GM21825 (cell line): Measurements from ENCODE around the gene TSC22D4.

Source experiments
- ATAC-seq: cut with Tn5 transposase; IDR thresholded peaks from one replicate; pipeline ENCODE4 v1.9.1; 2021; ENCODE audit warnings: mild to moderate bottlenecking, moderate library complexity; ENCODE audit not compliant: unreplicated experiment

TSC22D4 gene

DNA sequence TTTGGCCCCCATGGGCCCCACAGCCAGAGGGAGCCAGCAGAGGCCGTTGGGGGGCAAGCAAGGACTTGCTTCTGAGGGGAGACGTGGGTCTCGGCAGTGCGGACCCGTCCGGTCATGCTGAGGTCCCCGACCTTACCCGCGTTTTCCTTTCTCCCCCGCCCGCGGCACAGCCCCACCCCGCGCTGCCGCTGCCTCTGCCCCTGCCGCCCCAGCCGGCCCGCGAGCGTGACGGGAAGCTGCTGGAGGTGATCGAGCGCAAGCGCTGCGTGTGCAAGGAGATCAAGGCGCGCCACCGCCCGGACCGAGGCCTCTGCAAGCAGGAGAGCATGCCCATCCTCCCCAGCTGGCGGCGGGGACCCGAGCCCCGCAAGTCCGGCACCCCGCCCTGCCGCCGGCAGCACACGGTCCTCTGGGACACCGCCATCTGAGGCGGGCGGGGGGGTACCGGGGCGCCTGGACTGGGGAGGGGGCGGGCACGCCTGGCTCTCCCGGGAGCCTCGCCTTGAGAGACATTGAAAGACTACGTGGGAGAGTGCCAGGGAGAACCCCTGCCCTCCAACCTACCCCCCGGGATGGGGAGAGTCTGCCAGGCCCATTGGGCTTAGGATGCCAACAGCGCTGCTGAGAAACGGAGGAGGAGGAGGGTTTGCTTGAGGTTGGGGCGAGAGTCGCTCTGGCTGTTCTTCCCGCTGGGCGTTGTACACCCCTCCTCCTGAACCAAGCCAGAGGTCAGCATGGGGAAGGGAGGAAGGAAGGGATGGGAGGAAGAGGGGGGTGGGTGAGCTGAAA, 14.7 kb upstream of the TSC22D4 start:
- no peak for ATAC-seq

DNA sequence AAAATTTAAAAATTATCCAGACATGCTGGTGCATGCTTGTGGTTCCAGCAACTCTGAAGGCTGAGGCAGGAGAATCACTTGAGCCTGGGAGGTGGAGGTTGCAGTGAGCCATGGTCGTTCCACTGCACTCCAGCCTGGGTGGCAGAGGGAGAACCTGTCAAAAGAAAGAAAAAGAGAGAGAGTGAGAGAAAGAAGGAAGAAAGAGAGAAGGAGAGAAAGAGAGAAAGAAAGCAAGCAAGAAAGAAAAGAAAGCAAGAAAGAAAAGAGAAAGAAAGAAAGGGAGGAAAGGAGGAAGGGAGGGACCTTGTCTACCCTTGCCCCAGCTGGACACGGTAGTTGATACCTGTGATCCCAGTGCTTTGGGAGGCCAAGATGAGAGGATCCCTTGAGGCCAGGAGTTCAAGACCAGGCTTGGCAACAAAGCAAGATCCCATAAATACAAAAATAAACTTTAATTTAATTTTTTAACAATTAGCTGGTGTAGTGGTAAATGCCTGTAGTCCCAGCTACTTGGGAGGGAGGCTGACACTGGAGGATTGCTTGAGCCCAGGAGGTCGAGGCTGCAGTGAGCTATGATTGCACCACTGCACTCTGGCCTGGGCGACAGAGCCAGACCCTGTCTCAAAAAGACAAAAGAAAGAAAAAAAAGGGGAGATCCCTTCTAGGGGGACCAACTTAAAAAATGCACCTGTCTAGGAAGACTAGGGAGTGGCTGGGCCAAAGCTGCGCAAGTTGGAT, 13.9 kb upstream of the TSC22D4 start:
- no peak for ATAC-seq

DNA sequence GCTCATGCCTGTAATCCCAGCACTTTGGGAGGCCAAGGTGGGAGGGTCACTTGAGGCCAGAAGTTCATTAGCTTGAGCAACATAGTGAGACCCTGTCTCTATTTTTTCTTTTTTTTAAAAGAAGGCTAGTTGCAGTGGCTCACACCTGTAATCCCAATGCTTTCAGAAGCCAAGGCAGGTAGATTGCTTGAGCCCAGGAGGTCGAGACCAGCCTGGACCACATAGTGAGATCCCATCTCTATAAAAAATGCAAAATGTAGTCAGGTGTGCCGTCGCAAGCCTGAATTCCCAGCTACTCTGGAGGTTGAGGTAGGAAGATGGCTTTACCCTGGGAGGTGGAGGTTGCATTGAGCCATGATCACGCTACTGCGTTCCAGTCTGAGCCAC, 12.2 kb upstream of the TSC22D4 start:
- no peak for ATAC-seq

DNA sequence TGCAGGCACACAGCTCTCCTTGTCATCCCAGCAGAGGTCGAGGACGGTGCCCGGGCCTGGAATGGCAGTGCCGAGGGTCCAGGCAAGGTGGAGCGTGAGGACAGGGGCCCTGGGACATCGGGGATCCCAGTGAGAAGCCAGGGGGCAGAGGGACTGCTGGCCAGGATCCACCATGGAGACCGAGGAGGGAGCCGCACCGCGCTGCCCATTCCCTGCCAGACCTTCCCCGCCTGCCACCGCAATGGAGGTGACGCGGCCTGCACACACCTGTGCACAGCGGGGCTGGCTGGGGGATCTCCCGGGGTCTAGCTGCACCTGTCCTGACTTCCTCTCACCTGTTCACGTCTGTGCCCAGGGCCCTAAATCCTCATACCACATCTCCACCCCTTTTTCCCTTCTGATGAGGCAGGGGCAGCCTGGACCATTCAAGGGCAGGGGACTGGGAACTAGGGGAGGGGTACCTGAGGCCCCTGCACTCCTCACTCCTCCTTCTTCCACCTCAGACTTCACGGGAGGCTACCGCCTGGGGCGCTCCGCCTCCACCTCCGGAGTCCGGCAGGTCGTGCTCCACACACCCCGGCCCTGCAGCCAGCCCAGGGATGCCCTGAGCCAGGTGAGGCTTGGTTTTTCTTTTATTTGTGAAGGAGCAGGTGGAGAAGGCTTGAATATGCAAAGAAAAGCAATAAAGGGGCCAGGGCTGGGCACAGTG, 11.6 kb upstream of the TSC22D4 start:
- ATAC-seq = no peak

DNA sequence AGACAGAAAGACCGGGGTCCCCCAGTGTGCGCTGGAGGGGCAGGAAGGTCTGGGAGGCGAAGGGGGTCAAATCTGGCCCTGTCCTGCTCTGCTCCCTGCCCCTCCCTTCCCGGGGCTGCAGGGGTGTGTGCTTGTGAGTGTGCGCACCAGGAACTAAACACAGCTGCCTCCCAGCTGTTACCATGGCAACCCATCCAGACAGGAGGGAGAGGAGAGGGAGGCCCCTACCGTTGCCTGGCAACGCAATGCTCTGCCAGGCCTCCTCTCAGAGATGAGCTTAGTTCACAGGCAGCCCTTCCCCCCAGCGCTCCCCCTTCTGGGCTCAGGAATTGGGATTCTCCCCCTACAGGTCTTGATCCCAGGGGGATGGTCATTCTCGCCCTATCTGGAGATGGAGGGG, 10.8 kb upstream of the TSC22D4 start:
- no peak for ATAC-seq

DNA sequence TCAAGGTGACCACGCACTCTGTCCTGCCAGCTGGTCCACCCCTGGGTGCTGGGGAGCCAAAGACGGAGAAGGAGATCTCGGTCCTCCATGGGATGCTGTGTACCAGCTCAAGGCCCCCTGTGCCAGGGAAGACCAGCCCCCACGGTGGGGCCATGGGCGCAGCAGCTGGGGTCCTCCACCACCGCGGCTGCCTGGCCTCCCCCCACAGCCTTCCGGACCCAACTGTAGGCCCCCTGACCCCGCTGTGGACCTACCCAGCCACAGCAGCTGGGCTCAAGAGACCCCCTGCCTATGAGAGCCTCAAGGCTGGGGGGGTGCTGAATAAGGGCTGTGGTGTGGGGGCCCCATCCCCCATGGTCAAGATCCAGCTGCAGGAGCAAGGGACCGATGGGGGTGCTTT, 10.1 kb upstream of the TSC22D4 start:
- ATAC-seq = no peak

DNA sequence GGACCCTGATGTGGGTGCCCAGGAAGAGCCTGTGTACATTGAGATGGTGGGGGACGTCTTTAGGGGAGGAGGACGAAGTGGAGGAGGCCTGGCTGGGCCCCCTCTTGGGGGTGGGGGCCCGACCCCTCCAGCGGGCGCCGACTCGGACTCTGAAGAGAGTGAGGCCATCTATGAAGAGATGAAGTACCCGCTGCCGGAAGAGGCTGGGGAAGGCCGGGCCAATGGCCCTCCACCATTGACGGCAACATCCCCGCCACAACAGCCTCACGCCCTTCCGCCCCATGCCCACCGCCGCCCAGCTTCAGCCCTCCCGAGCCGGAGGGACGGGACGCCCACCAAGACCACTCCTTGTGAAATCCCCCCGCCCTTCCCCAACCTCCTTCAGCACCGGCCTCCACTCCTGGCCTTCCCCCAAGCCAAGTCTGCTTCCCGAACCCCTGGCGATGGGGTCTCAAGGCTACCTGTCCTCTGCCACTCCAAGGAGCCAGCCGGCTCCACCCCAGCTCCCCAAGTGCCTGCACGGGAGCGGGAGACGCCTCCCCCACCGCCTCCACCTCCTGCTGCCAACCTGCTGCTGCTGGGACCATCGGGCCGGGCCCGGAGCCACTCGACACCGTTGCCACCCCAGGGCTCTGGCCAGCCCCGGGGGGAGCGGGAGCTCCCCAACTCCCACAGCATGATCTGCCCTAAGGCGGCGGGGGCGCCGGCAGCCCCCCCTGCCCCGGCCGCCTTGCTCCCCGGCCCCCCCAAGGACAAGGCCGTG, 9.5 kb upstream of the TSC22D4 start:
- ATAC-seq = no peak

DNA sequence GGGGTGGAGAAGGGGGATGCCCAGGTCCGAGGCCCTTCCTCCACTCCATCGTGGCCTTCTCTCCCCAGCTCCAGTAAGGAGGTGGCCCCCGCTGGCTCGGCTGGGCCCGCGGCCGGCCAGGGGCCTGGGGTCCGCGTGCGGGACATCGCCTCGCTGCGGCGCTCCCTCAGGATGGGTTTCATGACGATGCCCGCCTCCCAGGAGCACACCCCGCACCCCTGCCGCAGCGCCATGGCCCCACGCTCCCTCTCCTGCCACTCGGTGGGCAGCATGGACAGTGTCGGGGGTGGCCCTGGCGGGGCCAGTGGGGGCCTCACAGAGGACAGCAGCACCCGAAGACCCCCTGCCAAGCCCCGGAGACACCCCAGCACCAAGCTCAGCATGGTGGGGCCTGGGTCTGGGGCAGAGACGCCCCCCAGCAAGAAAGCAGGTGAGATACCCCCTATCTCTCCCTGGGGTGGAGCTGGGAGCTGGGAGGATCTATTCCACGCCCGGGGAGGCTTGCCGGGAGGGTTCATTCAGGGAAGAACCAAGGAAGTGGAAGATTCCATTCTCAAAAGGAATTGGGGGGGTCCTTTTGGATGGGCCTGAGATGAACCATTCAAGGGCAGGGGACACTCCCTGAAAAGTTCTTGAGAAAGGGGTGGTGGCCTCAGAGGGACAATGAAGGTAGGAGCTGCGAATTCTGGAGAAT, 7.9 kb upstream of the TSC22D4 start:
- no peak for ATAC-seq

DNA sequence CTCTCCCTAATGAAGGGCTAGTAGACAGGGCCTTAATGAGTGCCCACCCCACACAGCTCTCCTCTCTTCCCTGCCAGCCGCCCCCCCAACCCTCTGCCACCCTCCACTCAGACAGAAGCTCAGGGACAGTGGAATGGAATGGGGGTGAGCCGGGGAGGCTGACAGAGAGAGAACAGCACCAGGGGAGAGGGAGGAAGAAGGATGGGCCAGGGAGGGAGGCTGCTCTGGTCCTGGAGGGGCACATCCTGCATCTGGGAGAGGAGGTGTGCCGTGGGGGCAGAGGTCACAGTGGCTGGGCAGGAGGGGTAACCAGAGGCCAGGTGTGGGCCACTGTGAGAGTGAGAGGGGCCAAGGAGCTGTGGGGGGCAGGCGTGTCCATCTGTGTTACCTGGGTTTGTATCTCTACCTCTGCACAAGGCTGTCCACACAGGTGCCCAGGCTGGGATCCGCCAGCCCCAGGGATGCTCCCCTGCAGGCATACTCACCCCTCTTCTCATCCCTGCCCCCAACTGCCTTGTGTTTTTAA, 7.2 kb upstream of the TSC22D4 start:
- no peak for ATAC-seq

DNA sequence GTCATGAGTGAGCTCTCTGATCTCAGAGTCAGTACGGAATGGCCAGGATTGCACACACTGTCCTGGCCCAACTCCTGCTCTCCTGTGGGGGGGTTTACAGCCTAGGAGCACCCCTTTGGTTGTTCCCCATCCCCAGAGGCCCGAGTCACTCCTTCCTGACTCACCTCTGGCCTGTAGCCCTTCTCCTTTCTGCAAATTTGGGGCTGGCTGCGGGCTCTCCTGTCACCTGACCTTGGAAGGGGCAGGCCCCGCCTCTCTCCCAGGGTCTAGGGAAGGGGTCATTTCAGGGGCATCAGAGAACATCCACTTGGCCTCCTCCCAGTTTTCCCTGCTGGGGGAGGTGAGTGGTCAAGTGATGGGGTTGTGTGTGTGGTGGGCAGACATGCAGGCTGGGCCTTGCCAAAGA, 6.5 kb upstream of the TSC22D4 start:
- no peak for ATAC-seq

DNA sequence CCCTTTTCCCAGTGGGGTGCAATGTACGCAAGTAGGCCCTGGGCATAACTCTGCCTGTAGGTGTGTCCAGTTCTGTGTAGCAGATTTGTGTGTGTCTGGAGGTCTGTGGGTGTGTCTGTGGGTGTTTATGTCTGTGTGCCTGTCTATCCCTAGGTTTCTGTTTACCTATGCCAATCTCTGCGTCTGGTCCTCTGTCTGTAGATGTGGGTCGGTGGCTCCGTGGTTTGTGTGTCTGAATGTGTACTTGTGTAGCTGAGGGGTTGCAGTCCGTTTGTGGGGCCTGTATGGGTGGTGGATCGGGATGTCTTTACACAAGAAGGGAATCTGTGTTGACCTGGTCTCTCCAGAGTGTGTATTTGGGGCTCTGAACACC, 5.6 kb upstream of the TSC22D4 start:
- no peak for ATAC-seq

DNA sequence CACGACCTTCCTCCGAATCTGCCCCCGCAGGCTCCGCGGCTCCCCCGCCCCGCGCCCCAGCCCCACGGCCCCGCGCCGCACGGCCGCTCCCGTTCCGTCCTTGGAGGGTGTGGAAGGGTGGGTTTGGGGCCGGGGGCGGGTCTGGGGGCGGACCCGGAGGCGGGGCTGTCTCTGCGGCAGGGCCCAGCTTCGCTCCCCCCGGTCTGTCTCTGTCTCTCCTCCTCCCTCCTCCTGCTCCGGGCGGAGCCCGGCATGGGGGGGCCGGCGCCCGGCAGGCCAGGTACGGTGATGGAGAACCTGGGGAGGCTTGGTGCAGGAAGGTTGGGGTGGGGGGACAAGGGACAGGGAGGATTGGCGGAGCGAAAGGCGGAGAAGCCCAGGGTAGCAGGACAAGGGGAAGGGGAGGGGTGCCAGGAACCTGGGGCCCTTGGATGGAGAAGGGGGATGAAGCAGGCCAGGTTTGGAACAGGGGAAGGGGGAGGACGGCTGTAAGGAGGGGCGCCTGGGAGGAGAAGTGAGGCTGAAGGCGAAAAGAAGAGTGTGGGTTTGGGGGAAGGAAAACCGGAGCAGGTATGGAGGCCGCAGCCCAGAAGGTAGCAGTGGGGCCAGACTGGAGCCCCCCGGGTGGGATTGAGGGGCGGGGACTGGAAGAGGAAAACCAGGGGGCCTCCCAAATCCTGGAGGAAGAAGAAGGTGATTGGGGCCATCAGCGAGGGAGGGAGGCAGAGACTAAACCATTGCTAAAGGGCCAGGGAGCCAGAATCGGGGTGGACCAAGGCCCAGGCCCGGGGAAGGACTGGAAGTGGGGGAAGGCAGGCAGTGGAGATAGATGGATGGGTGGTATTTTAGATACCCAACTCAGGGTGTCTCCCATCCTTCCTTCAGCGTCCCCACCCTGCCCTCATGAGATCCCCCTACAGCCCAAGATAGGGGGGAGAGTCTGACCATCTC, 5.0 kb upstream of the TSC22D4 start, which contains the start of gene NYAP1:
Gene NYAP1 (plus strand): TSS at position 206 of the 951 bp plus-strand sequence. CDS start 1,385 bp downstream, outside the sequence.
- no peak for ATAC-seq

DNA sequence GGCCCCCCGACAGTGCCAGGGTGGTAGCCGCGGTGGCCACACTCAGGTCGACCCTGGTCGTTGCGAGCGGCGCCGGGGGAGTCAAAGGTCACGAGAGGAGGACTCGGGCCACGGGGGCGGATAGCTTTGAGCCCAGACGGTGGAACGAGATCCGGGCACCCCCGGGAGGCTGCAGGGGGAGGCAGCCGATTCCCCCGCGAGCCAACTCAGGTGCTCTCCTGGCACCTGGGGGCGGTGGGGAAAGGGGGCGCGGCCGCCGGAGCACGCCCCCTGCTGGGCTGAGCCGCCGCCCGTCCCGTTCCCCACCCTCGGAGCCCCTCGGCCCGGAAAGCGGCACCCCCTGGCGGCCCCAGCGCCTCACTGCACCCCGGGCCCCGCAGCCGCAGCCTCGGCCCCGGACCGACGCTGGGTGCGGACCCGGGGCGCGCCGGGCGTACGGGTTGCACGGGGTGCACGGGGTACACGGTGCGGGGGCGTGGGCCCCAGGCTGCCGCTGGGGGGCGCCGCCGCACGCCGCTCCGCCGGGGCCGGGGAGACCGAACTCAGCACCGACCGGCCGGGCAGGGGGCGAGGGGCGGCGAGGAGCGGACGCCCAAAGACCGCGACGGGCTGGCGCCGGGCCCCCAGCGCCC, 4.2 kb upstream of the TSC22D4 start:
- no peak for ATAC-seq

DNA sequence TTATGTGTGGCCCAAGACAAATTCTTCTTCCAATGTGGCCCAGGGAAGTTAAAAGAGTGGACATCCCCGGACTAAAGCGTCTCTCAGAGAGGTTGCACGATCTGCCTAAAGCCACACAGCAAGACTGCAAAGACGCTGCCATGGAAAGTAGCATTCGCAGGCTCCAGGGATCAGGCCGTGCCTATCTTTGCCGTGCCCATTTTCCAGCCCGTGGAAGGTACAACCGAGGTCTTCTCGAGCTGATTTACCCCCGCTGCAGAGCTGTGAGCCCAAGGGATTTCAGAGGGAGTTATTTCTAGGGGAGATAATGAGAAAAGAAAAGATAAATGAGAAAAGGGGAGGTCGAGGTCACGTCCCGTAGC, 3.7 kb upstream of the TSC22D4 start:
- no peak for ATAC-seq

DNA sequence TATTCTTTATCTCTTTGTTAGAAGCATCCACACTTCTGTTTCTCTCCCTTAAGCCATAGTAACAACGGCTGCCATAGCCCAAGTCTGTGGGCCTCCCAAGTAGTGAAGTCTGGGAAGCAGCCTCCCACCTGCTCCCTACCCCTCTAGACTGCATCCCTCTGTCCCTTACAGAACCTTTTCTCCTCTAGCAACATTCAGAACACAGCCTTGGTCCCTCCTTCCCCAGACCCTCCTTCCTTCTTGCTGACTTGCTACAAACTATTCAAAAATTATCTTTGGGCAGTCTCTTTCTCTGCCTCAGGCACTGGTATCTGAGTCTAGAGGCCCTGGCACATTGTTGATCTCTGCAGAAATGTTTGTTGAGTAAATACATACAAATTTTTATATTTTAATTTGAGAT, 2.5 kb upstream of the TSC22D4 start:
- ATAC-seq = no peak

DNA sequence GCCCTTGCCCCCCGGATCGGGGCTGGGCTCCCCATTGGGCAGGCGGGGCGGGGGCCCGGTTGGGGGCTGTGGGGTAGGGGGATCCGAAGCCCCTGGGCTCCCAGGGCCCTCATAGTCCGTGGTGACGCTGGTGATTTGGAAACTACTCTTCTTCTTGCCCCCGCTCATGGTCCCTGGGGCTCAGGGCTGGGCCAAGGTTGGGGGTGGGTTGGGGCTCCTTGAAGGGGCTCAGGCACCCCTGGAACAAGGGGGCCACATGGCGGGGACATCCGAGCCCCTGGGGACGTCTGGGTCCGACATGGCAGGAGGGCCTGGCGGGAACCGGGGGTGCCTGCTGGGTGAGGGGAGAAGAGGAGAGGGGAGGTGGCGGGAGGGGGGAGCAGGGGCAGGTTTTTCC, 1.1 kb downstream of the TSC22D4 start:
- no peak for ATAC-seq

DNA sequence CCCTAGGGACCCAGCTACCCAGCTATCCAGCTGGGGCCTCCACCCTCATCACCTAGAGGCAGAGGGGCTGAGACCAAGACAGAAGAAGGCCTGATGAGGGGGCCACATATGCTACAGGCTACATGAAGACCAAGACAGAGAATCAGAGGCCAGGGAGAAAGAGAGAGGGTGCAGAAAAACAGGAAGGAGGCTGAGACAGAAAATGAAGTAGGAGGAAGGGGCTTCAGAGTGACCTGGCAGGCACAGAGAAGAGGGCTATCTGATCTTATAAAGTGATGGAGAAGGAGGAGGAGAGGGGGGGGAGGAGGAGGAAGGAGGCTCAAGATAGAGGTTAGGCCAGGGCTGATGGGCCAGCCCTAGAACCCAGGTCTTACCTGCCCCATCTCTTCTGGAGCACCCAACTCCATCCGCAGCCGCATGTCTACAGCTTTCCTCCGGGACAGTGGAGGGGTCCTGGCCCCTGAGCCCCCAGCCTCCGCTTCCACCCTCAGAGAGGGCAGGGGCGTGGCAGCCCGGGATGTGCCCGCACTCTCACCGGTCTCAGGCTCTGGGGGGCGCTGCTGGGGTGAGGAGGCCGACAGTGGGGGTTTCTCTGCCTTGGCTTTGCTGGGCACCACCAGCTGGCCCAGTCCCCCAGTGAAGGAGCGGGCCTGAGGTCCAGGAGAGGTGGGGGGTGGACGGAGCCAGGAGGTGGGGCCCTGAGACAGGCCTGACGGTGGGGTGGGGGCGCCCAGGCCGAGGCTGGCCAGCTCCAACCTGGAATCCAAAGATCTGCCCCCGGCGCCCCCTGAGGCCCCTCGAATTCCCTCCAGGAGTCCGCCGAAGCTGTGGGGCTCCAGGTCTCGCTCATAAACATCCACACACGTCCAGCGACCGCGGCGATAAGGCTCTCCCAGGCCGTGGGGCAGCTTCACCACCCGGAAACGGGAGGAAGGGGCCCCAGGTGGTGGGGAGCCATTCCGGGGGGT, 1.8 kb downstream of the TSC22D4 start:
- no peak for ATAC-seq
